Endothelial cell of umbilical vein (primary cell): Measurements from ENCODE around the gene BHLHE41. TPM values are rescaled to one million over a fixed set of nuclear protein-coding genes. Genes with fewer than 3 reads are reported as not detected.

Experiments
- BruUV-seq: library from RNA; stranded (reverse); fragments of 400-500 nt; replicated peaks from 2 replicates; lab custom pipeline; 2021; lab: Mats Ljungman, UMichigan
- CTCF ChIA-PET: fragments of 300-600, 350-600 bp; sonication (Branson Sonifier 250); formaldehyde crosslinking; loops from one replicate; lab custom pipeline; 2021; ENCODE audit warnings: antibody characterized with exemption, inconsistent platforms; lab: Charles Lee
- POLR2A ChIA-PET: fragments of 300-600, 350-600 bp; sonication (Branson Sonifier 250); formaldehyde crosslinking; loops from one replicate; lab custom pipeline; 2021; ENCODE audit warnings: antibody characterized with exemption, inconsistent platforms; lab: Charles Lee
- DNase-seq: peaks from one replicate; pipeline ENCODE4 v3.0.0-alpha.2; 2011; ENCODE audit warnings: low read depth, low spot score
- FAIRE-seq: peaks from 2 replicates; lab custom pipeline; 2011; peaks lifted over from hg19 to GRCh38; lab: Jason Lieb, UNC
- H2AFZ ChIP-seq: 2 replicates; pipeline ENCODE4 v1.6.0; 2012; ENCODE audit warnings: low read depth, low read length, control low read depth, inconsistent platforms
- H3K27ac ChIP-seq: 2 replicates; pipeline ENCODE4 v1.5.1; 2011; ENCODE audit warnings: low read depth, mild to moderate bottlenecking, control low read depth, low read length, moderate library complexity; ENCODE audit not compliant: insufficient read depth
- H3K27me3 ChIP-seq, 2 experiments: 2 replicates each; pipeline versions ENCODE4 v1.6.0 to v1.6.1; 2011; ENCODE audit warnings: low read length in 2 of 2, mixed read lengths in 1 of 2; ENCODE audit not compliant: control insufficient read depth in 2 of 2, insufficient read depth in 2 of 2
- H3K36me3 ChIP-seq, 2 experiments: 2 replicates in 1 of 2; 3 replicates in 1 of 2; pipeline ENCODE4 v1.5.1; 2011; ENCODE audit warnings: low read length in 2 of 2, mild to moderate bottlenecking in 1 of 2, moderate library complexity in 1 of 2; ENCODE audit not compliant: control insufficient read depth in 2 of 2, insufficient read depth in 2 of 2; ENCODE audit errors: extremely low read depth in 1 of 2
- H3K4me1 ChIP-seq: 3 replicates; pipeline ENCODE4 v1.5.1; 2011; ENCODE audit warnings: mild to moderate bottlenecking, low read length; ENCODE audit not compliant: control insufficient read depth, insufficient read depth; ENCODE audit errors: extremely low read depth
- H3K4me2 ChIP-seq: 2 replicates; pipeline ENCODE4 v1.6.1; 2011; ENCODE audit warnings: low read length, control low read depth, mixed read lengths; ENCODE audit not compliant: insufficient read depth
- H3K4me3 ChIP-seq, 3 experiments: fragments of 200-600 bp in 1 of 3; sonication (generic), shearing (Covaris generic) in 1 of 3; replicated peaks in 1 of 3; 2 replicates each; pipeline ENCODE4 v1.5.1; 2011 to 2016; ENCODE audit warnings: control low read depth in 3 of 3, low read length in 3 of 3, mild to moderate bottlenecking in 2 of 3, inconsistent platforms in 1 of 3, low read depth in 1 of 3, moderate library complexity in 1 of 3; ENCODE audit not compliant: insufficient read depth in 1 of 3
- H3K79me2 ChIP-seq: 2 replicates; pipeline ENCODE4 v1.6.0; 2012; ENCODE audit warnings: low read length, inconsistent platforms; ENCODE audit not compliant: control insufficient read depth, insufficient read depth
- H3K9ac ChIP-seq: replicated peaks from 2 replicates; pipeline ENCODE3; 2011; ENCODE audit warnings: low read length, control low read depth; ENCODE audit not compliant: insufficient read depth; ENCODE audit errors: extremely low read depth
- H3K9me1 ChIP-seq: replicated peaks from 3 replicates; pipeline ENCODE4 v1.6.0; 2011; ENCODE audit warnings: mild to moderate bottlenecking, low read length; ENCODE audit not compliant: control insufficient read depth, insufficient read depth; ENCODE audit errors: extremely low read depth
- H3K9me3 ChIP-seq: replicated peaks from 2 replicates; pipeline ENCODE4 v1.5.1; 2012; ENCODE audit warnings: low read length, inconsistent platforms; ENCODE audit not compliant: control insufficient read depth, insufficient read depth
- H4K20me1 ChIP-seq: replicated peaks from 2 replicates; pipeline ENCODE3; 2011; ENCODE audit warnings: mild to moderate bottlenecking, low read length; ENCODE audit not compliant: control insufficient read depth, insufficient read depth; ENCODE audit errors: extremely low read depth
- CTCF ChIP-seq, 2 donors: IDR thresholded peaks; 1 replicate in 1 of 2; 2 replicates in 1 of 2; pipeline ENCODE4 v1.5.1; 2011; ENCODE audit warnings: low read length in 2 of 2, mild to moderate bottlenecking in 2 of 2, moderate library complexity in 2 of 2, control low read depth in 1 of 2, inconsistent platforms in 1 of 2, low read depth in 1 of 2; ENCODE audit not compliant: insufficient read depth in 1 of 2; ENCODE audit errors: extremely low read depth in 1 of 2
- EZH2 ChIP-seq: IDR thresholded peaks from 2 replicates; pipeline ENCODE4 v1.6.1; 2012; ENCODE audit warnings: borderline replicate concordance, low read depth, mild to moderate bottlenecking, moderate library complexity, low read length, inconsistent platforms; ENCODE audit not compliant: severe bottlenecking
- FOS ChIP-seq: IDR thresholded peaks from 2 replicates; pipeline ENCODE4 v1.6.1; 2011; ENCODE audit warnings: mild to moderate bottlenecking, low read length, moderate library complexity, borderline replicate concordance; ENCODE audit not compliant: insufficient read depth
- GATA2 ChIP-seq: IDR thresholded peaks from 2 replicates; pipeline ENCODE4 v1.7.0; 2011; ENCODE audit warnings: low read depth, mild to moderate bottlenecking, moderate library complexity, mixed read lengths, low read length; ENCODE audit not compliant: insufficient read length, insufficient read depth
- JUN ChIP-seq: IDR thresholded peaks from 2 replicates; pipeline ENCODE4 v1.6.1; 2011; ENCODE audit warnings: borderline replicate concordance, low read depth; ENCODE audit not compliant: insufficient read length, insufficient read depth
- MAX ChIP-seq: IDR thresholded peaks from 2 replicates; pipeline ENCODE4 v1.6.1; 2011; ENCODE audit not compliant: insufficient read depth, insufficient read length
- MYC ChIP-seq: IDR thresholded peaks from one replicate; pipeline ENCODE4 v1.6.1; 2011; ENCODE audit warnings: mild to moderate bottlenecking, low read depth, low read length
- POLR2A ChIP-seq: IDR thresholded peaks from 2 replicates; pipeline ENCODE4 v1.6.1; 2012; ENCODE audit warnings: low read depth, mild to moderate bottlenecking, control low read depth, low read length
- POLR2AphosphoS5 ChIP-seq: IDR thresholded peaks from 2 replicates; pipeline ENCODE4 v1.6.1; 2012; ENCODE audit warnings: low read depth, mild to moderate bottlenecking, control low read depth, low read length, moderate library complexity; ENCODE audit not compliant: insufficient read depth
- dilution Hi-C: fragments of 300-500 bp; cut with MboI; formaldehyde crosslinking; loops from one replicate; pipeline ENCODE4 v1.15.0; 2019; ENCODE audit warnings: low sequenced_read_pairs; ENCODE audit not compliant: extremely low pct_ligation_motif_present
- intact Hi-C: fragments of 100-400 bp; cut with micrococcal nuclease; formaldehyde crosslinking; loops from one replicate; pipeline ENCODE4 v1.10.0; 2022
- polyA plus RNA-seq, 4 experiments: library from polyadenylated mRNA; depleted of rRNA in 3 of 4; stranded (reverse) in 3 of 4; unstranded in 1 of 4; fragments of >200 nt; gene quantifications; 2 replicates each; pipeline versions ENCODE4 v1.2.1 to v1.2.3, GENCODE V29; 2011 to 2012; ENCODE audit warnings: missing spikeins in 1 of 4
- total RNA-seq: library from RNA; stranded (reverse); gene quantifications from 2 replicates; pipeline ENCODE4 v1.2.3, GENCODE V29; 2021

The BHLHE41 gene
- total and polyA plus RNA-seq, 2 donors (not counting 3 experiments of a cell fraction or from before 2014, with no cell fraction given) = 0.12 to 0.24 TPM

- H3K36me3 ChIP-seq = no peaks in the 10 kb centered on the region
- POLR2A ChIA-PET = no interaction called here
- H3K9me1 ChIP-seq = no peaks in the 10 kb centered on the region
- intact Hi-C loops (no loop called here), dilution Hi-C loops (no loop called here)
- H3K27me3 ChIP-seq = no peaks in the 10 kb centered on the region
- no TSS peak for BruUV-seq
- no peak overlapping the region for H3K27ac ChIP-seq
- H3K9ac ChIP-seq = no peak overlapping the region
- no peaks in the 10 kb centered on the region for H3K79me2 ChIP-seq
- TF ChIP-seq FOS (no peak), POLR2AphosphoS5 (no peak)
- no peak overlapping the region for H2AFZ ChIP-seq
- CTCF ChIA-PET = interaction anchor here (1.1 kb wide), 1 partner anchor 10 kb away, joined by 3 read pairs; no protein-coding TSS in a partner anchor
- no peak overlapping the region for H3K4me3 ChIP-seq
- FAIRE-seq = no peak
- peaks cover 8% of the 10 kb centered on the region for H3K4me1 ChIP-seq
- H3K9me3 ChIP-seq = no peaks in the 10 kb centered on the region
- no peak overlapping the region for H3K4me2 ChIP-seq
- DNase-seq = no peak
- no peaks in the 10 kb centered on the region for H4K20me1 ChIP-seq
These were observed 15.4 kb downstream of the BHLHE41 start for GRCh38 chr12:26109343-26109881.

GRCh38 chr12:26108915-26109314, 15.9 kb downstream of the BHLHE41 start:
- Histone ChIP-seq H2AFZ (no peak overlapping the region), H3K4me1 (peaks cover 8% of the 10 kb centered on the region), H3K4me3 (no peak overlapping the region), H3K9ac (no peak overlapping the region), H3K27ac (no peak overlapping the region), H3K4me2 (no peak overlapping the region), H3K36me3 (no peaks in the 10 kb centered on the region), H3K9me3 (no peaks in the 10 kb centered on the region), H3K79me2 (no peaks in the 10 kb centered on the region), H4K20me1 (no peaks in the 10 kb centered on the region), H3K27me3 (no peaks in the 10 kb centered on the region), H3K9me1 (no peaks in the 10 kb centered on the region)
- no TSS peak for BruUV-seq
- DNase-seq = no peak
- dilution Hi-C loops (no loop called here), intact Hi-C loops (no loop called here)
- POLR2A ChIA-PET = no interaction called here
- CTCF ChIA-PET = interaction anchor here (0.8 to 1.1 kb wide), 2 partner anchors 10 to 11 kb away, joined by 3 read pairs; no protein-coding TSS in a partner anchor
- no peak for FAIRE-seq
- TF ChIP-seq POLR2A (no peak), FOS (no peak), EZH2 (no peak), MYC (no peak), POLR2AphosphoS5 (no peak), GATA2 (no peak), MAX (no peak), JUN (no peak), CTCF (IDR thresholded peaks at IDR 0.05; ENCODE audit: extremely low read depth in 1 of 2, insufficient read depth in 1 of 2, low read depth in 1 of 2, low read length in 2 of 2) (no peak)
